Measurements from ENCODE around the gene PAQR8. TPM values are rescaled to one million over a fixed set of nuclear protein-coding genes. Genes with fewer than 3 reads are reported as not detected.

The PAQR8 gene
- polyA plus RNA-seq, 1 donor from 2014 or later, result 1.8 TPM

- no peaks in the 10 kb centered on the region for H3K79me2 ChIP-seq (replicated peaks; ENCODE audit: insufficient read depth, low read length)
- H3K4me3 ChIP-seq (ENCODE audit: low read length), result no peak overlapping the region
- no peak overlapping the region for H2AFZ ChIP-seq (ENCODE audit: low read depth, low read length)
- H3K27me3 ChIP-seq (ENCODE audit: insufficient read depth, low read depth, low read length), result no peaks in the 10 kb centered on the region
- H4K20me1 ChIP-seq (ENCODE audit: insufficient read depth), result no peaks in the 10 kb centered on the region
- TF ChIP-seq EP300 (conservative IDR thresholded peaks at IDR 0.05; ENCODE audit: poor library complexity, severe bottlenecking) (no peak), POLR2AphosphoS5 (IDR thresholded peaks at IDR 0.05) (no peak), SMC3 (conservative IDR thresholded peaks at IDR 0.05; ENCODE audit: poor library complexity) (no peak), CTCF (IDR thresholded peaks at IDR 0.05; ENCODE audit: poor library complexity, severe bottlenecking) (no peak), TAF1 (IDR thresholded peaks at IDR 0.05; ENCODE audit: low read depth) (no peak), MXI1 (conservative IDR thresholded peaks at IDR 0.05; ENCODE audit: poor library complexity, severe bottlenecking) (no peak), EZH2 (IDR thresholded peaks at IDR 0.05; ENCODE audit: borderline replicate concordance, insufficient read depth, low read length, poor library complexity, severe bottlenecking) (no peak)
- TF ChIP-seq, protein P1, sequence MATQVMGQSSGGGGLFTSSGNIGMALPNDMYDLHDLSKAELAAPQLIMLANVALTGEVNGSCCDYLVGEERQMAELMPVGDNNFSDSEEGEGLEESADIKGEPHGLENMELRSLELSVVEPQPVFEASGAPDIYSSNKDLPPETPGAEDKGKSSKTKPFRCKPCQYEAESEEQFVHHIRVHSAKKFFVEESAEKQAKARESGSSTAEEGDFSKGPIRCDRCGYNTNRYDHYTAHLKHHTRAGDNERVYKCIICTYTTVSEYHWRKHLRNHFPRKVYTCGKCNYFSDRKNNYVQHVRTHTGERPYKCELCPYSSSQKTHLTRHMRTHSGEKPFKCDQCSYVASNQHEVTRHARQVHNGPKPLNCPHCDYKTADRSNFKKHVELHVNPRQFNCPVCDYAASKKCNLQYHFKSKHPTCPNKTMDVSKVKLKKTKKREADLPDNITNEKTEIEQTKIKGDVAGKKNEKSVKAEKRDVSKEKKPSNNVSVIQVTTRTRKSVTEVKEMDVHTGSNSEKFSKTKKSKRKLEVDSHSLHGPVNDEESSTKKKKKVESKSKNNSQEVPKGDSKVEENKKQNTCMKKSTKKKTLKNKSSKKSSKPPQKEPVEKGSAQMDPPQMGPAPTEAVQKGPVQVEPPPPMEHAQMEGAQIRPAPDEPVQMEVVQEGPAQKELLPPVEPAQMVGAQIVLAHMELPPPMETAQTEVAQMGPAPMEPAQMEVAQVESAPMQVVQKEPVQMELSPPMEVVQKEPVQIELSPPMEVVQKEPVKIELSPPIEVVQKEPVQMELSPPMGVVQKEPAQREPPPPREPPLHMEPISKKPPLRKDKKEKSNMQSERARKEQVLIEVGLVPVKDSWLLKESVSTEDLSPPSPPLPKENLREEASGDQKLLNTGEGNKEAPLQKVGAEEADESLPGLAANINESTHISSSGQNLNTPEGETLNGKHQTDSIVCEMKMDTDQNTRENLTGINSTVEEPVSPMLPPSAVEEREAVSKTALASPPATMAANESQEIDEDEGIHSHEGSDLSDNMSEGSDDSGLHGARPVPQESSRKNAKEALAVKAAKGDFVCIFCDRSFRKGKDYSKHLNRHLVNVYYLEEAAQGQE (IDR thresholded peaks at IDR 0.05; ENCODE audit: borderline replicate concordance), result no peak
- H3K9ac ChIP-seq (ENCODE audit: low read length), result no peak overlapping the region
- H3K27ac ChIP-seq (ENCODE audit: low read length), result no peak overlapping the region
- no peaks in the 10 kb centered on the region for H3K9me2 ChIP-seq (ENCODE audit: insufficient read depth, low read length)
- H3K36me3 ChIP-seq (ENCODE audit: insufficient read depth, low read length), result no peaks in the 10 kb centered on the region
- H3K4me2 ChIP-seq (ENCODE audit: low read length), result no peak overlapping the region
- H3F3A ChIP-seq (ENCODE audit: insufficient read depth, low read length, poor library complexity, severe bottlenecking), result no peaks in the 10 kb centered on the region
- H3K9me3 ChIP-seq (ENCODE audit: low read length), result no peaks in the 10 kb centered on the region
These were observed 30.0 kb upstream of the PAQR8 start for GRCh38 chr6:52331793-52332457.

GRCh38 chr6:52333840-52334200, 28.1 kb upstream of the PAQR8 start:
- TF ChIP-seq TAF1 (IDR thresholded peaks at IDR 0.05; ENCODE audit: low read depth), result no peak
- TF ChIP-seq, protein P1 (IDR thresholded peaks at IDR 0.05; ENCODE audit: borderline replicate concordance), result no peak
- TF ChIP-seq EP300 (conservative IDR thresholded peaks at IDR 0.05; ENCODE audit: poor library complexity, severe bottlenecking), result no peak
- TF ChIP-seq POLR2AphosphoS5 (IDR thresholded peaks at IDR 0.05), result no peak
- no peak for TF ChIP-seq EZH2 (IDR thresholded peaks at IDR 0.05; ENCODE audit: borderline replicate concordance, insufficient read depth, low read length, poor library complexity, severe bottlenecking)
- no peak for TF ChIP-seq CTCF (IDR thresholded peaks at IDR 0.05; ENCODE audit: poor library complexity, severe bottlenecking)
- TF ChIP-seq MXI1 (conservative IDR thresholded peaks at IDR 0.05; ENCODE audit: poor library complexity, severe bottlenecking), result no peak
- no peak for TF ChIP-seq RAD21 (conservative IDR thresholded peaks at IDR 0.05)
- no peak for TF ChIP-seq SMC3 (conservative IDR thresholded peaks at IDR 0.05; ENCODE audit: poor library complexity)
- no peaks in the 10 kb centered on the region for H4K20me1 ChIP-seq (ENCODE audit: insufficient read depth)
- no peaks in the 10 kb centered on the region for H3K9me3 ChIP-seq (ENCODE audit: low read length)
- H3F3A ChIP-seq (ENCODE audit: insufficient read depth, low read length, poor library complexity, severe bottlenecking), result no peaks in the 10 kb centered on the region
- H3K4me3 ChIP-seq (ENCODE audit: low read length), result no peak overlapping the region
- H3K9me2 ChIP-seq (ENCODE audit: insufficient read depth, low read length), result no peaks in the 10 kb centered on the region
- no peaks in the 10 kb centered on the region for H3K79me2 ChIP-seq (replicated peaks; ENCODE audit: insufficient read depth, low read length)
- no peak overlapping the region for H3K4me2 ChIP-seq (ENCODE audit: low read length)
- H3K27me3 ChIP-seq (ENCODE audit: insufficient read depth, low read depth, low read length), result no peaks in the 10 kb centered on the region
- H3K36me3 ChIP-seq (ENCODE audit: insufficient read depth, low read length), result no peaks in the 10 kb centered on the region
- no peak overlapping the region for H2AFZ ChIP-seq (ENCODE audit: low read depth, low read length)
- no peak overlapping the region for H3K27ac ChIP-seq (ENCODE audit: low read length)
- no peak overlapping the region for H3K9ac ChIP-seq (ENCODE audit: low read length)
